ENCODE data around the gene SF3A2. TPM values are rescaled to one million over a fixed set of nuclear protein-coding genes. Genes with fewer than 3 reads are reported as not detected.
A peak's percentile ranks its signal among the peaks of the same experiment; 100 is the strongest.

SF3A2 gene
- total RNA-seq, 2 experiments from 2014 or later: 124 to 206 TPM

DNA sequence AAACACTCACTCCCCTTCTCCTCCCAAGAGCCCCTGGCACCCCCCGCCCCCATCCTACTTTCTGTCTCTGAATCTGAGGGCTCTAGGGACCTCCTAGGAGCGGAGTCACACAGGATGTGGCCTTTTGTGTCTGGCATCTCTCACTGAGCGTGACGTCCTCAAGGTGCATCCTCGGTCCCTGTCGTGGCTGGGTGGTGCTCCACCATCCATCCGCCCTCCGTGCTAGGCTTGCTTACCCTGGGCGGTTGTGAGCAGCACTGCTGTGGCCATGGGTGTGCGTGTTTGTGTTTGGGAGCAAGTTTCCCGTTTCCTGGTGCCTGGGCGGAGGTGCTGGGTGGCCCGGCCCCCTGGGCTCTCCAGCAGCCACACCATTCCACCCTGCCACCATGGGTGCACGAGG, 12.7 kb upstream of the SF3A2 start:
- intact Hi-C loops (cut with micrococcal nuclease; ENCODE audit: unreplicated experiment): no loop called here
- BruUV-seq (replicated peaks): no TSS peak
- peak overlapping the region; percentile 78 for H3K27ac ChIP-seq (ENCODE audit: low read depth, low read length, poor library complexity, severe bottlenecking)
- TF ChIP-seq EZH2phosphoT487 (IDR thresholded peaks at IDR 0.05; ENCODE audit: borderline replicate concordance, low read depth, low read length): no peak
- TF ChIP-seq, protein P1, sequence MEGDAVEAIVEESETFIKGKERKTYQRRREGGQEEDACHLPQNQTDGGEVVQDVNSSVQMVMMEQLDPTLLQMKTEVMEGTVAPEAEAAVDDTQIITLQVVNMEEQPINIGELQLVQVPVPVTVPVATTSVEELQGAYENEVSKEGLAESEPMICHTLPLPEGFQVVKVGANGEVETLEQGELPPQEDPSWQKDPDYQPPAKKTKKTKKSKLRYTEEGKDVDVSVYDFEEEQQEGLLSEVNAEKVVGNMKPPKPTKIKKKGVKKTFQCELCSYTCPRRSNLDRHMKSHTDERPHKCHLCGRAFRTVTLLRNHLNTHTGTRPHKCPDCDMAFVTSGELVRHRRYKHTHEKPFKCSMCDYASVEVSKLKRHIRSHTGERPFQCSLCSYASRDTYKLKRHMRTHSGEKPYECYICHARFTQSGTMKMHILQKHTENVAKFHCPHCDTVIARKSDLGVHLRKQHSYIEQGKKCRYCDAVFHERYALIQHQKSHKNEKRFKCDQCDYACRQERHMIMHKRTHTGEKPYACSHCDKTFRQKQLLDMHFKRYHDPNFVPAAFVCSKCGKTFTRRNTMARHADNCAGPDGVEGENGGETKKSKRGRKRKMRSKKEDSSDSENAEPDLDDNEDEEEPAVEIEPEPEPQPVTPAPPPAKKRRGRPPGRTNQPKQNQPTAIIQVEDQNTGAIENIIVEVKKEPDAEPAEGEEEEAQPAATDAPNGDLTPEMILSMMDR (conservative IDR thresholded peaks at IDR 0.05; ENCODE audit: low read length): no peak
- peak; percentile 91 for DNase-seq (ENCODE audit: low spot score)
- H3K9me3 ChIP-seq (ENCODE audit: low read length): no peaks in the 10 kb centered on the region
- H2AFZ ChIP-seq (ENCODE audit: low read length): no peak overlapping the region
- H4K20me1 ChIP-seq (ENCODE audit: insufficient read depth, low read length): no peaks in the 10 kb centered on the region
- H3K4me3 ChIP-seq (ENCODE audit: low read depth, low read length, poor library complexity, severe bottlenecking): peak overlapping the region; percentile 6
- CTCF ChIA-PET (ENCODE audit: unreplicated experiment): no interaction called here
- no peaks in the 10 kb centered on the region for H3K9me2 ChIP-seq (ENCODE audit: insufficient read depth, low read length)
- peaks cover 63% of the 10 kb centered on the region for H3K36me3 ChIP-seq (ENCODE audit: insufficient read depth, low read length)
- H3K4me2 ChIP-seq (ENCODE audit: low read length): peak overlapping the region; percentile 62
- POLR2A ChIA-PET: no interaction called here
- peaks cover 58% of the 10 kb centered on the region for H3K4me1 ChIP-seq (ENCODE audit: insufficient read depth, low read length, poor library complexity, severe bottlenecking)
- peaks cover 4% of the 10 kb centered on the region; the same call in 1 of the 2 replicates for H3K79me2 ChIP-seq (ENCODE audit: insufficient read depth, low read depth, low read length)

DNA sequence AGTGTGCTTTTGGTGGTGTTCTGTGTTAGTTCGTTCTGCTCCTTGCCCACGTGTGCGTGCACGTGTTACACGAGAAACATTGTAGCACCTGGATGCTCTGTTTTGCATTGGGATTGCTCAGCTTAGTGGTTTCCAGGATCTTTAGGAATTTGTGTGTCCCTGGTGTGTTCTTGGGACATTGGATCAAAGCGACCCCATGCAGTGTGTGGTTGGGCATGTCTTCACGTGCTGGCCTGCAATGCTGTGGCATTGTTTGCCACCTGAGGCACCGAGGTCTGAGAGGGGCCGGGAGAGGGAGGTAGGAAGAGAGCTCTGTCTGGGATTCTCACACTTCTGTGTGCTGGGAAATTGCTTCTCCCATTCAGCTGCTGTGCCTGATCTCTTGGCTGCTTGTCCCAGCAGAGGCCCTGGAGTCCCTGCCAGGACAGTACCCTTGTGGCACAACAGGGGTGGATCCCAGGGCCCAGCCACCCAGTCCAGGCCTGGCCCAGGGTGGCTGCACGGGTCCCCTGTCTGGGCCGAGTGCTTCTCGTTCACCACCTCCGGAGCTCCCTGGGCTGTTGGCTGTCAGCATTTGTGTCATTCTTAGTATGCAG, 11.8 kb upstream of the SF3A2 start:
- ChIA-PET POLR2A (no interaction called here), CTCF (ENCODE audit: unreplicated experiment) (no interaction called here)
- Histone ChIP-seq H3K9me3 (ENCODE audit: low read length) (no peaks in the 10 kb centered on the region), H3K27ac (ENCODE audit: low read depth, low read length, poor library complexity, severe bottlenecking) (peak overlapping the region; percentile 78), H2AFZ (ENCODE audit: low read length) (no peak overlapping the region), H4K20me1 (ENCODE audit: insufficient read depth, low read length) (no peaks in the 10 kb centered on the region), H3K36me3 (ENCODE audit: insufficient read depth, low read length) (peaks cover 66% of the 10 kb centered on the region), H3K4me3 (ENCODE audit: low read depth, low read length, poor library complexity, severe bottlenecking) (no peak overlapping the region), H3K4me2 (ENCODE audit: low read length) (peak overlapping the region; percentile 62; the same call in 1 of the 2 replicates), H3K79me2 (ENCODE audit: insufficient read depth, low read depth, low read length) (peaks cover 10% of the 10 kb centered on the region; the same call in 1 of the 2 replicates), H3K9me2 (ENCODE audit: insufficient read depth, low read length) (no peaks in the 10 kb centered on the region), H3K4me1 (ENCODE audit: insufficient read depth, low read length, poor library complexity, severe bottlenecking) (peaks cover 63% of the 10 kb centered on the region)
- intact Hi-C loops (cut with micrococcal nuclease; ENCODE audit: unreplicated experiment): no loop called here
- no peak for DNase-seq (ENCODE audit: low spot score)
- no peak for TF ChIP-seq EZH2phosphoT487 (IDR thresholded peaks at IDR 0.05; ENCODE audit: borderline replicate concordance, low read depth, low read length)
- TF ChIP-seq, protein P1 (conservative IDR thresholded peaks at IDR 0.05; ENCODE audit: low read length): no peak
- BruUV-seq (replicated peaks): no TSS peak

GRCh38 chr19:2225415-2226050, 11.1 kb upstream of the SF3A2 start:
- POLR2A ChIA-PET: no interaction called here

More at GRCh38 chr19:2225415-2226050, 11.1 kb upstream of the SF3A2 start:
- peaks cover 66% of the 10 kb centered on the region for H3K36me3 ChIP-seq (ENCODE audit: insufficient read depth, low read length)
- no peak overlapping the region for H2AFZ ChIP-seq (ENCODE audit: low read length)
- DNase-seq (ENCODE audit: low spot score): no peak
- H3K4me3 ChIP-seq (ENCODE audit: low read depth, low read length, poor library complexity, severe bottlenecking): no peak overlapping the region
- peaks cover 10% of the 10 kb centered on the region; the same call in 1 of the 2 replicates for H3K79me2 ChIP-seq (ENCODE audit: insufficient read depth, low read depth, low read length)
- H3K9me3 ChIP-seq (ENCODE audit: low read length): no peaks in the 10 kb centered on the region
- no peak for TF ChIP-seq EZH2phosphoT487 (IDR thresholded peaks at IDR 0.05; ENCODE audit: borderline replicate concordance, low read depth, low read length)
- TF ChIP-seq, protein P1 (conservative IDR thresholded peaks at IDR 0.05; ENCODE audit: low read length): no peak
- no peaks in the 10 kb centered on the region for H3K9me2 ChIP-seq (ENCODE audit: insufficient read depth, low read length)
- no peaks in the 10 kb centered on the region for H4K20me1 ChIP-seq (ENCODE audit: insufficient read depth, low read length)
- peaks cover 61% of the 10 kb centered on the region for H3K4me1 ChIP-seq (ENCODE audit: insufficient read depth, low read length, poor library complexity, severe bottlenecking)
- H3K27ac ChIP-seq (ENCODE audit: low read depth, low read length, poor library complexity, severe bottlenecking): no peak overlapping the region
- no TSS peak for BruUV-seq (replicated peaks)
- CTCF ChIA-PET (ENCODE audit: unreplicated experiment): no interaction called here
- no peak overlapping the region for H3K4me2 ChIP-seq (ENCODE audit: low read length)
- intact Hi-C loops (cut with micrococcal nuclease; ENCODE audit: unreplicated experiment): loop anchor here (2.0 kb wide), 1 partner anchor 69 kb away; no protein-coding TSS in a partner anchor

Data from OCI-LY7 (cell line).